ENCODE data around the gene PIGN. TPM values are rescaled to one million over a fixed set of nuclear protein-coding genes. Genes with fewer than 3 reads are reported as not detected.

The PIGN gene
- total RNA-seq, 1 experiment from 2014 or later, result 30.9 TPM

DNA sequence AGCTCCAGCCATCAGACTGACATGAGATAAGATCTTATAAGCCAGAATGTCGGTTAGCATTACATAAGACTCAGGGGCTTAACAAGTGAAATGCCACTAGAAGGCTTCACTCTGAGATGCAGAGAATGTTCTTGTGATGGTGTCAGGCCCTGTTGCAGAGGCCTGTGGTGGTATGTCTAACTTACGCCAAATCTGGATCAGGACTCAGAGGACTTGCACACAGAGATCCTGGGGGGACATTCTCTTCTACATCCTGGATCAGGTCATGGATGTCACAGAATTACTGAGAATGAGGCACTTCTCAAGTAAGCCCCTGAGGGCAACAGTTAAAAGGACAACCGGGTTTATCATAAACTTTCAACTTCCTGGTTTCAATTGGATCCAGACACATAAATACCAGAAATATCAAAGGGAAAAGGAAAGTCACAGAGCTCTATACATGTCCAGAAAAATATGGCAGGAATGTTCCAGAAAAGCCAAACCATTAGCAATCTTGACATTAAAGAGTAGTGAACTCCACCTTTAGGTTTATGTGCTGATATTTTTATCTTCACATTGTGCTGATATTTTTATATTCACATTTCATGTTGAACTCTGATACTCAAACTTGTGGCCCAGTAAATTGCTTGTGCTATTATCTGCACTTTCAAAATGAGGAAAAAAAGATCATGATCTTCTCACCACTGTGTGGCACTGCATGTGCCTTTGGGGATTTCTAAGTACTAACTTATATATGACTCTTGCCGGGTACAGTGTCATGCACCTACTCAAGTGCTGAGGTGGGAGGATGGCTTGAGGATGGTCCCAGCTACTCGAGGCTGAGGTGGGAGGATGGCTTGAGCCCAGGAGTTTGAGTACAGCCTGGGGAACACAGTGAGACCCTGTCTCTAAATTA, 156.5 kb downstream of the PIGN start:
- peaks cover 5 to 8% of the 10 kb centered on the region in 2 experiments; a peak in 4 of 5 replicates for H3K9me3 Mint-ChIP-seq

More for the DNA sequence above, 156.5 kb downstream of the PIGN start:
- Histone ChIP-seq H2AK5ac (ENCODE audit: insufficient read length, low read length) (no peak overlapping the region), H3K4me2 (ENCODE audit: insufficient read depth, insufficient read length, low read length) (no peak overlapping the region), H3K79me2 (ENCODE audit: insufficient read depth, low read length) (no peaks in the 10 kb centered on the region), H3K79me1 (ENCODE audit: insufficient read depth, low read depth, low read length, poor library complexity, severe bottlenecking) (no peaks in the 10 kb centered on the region), H2BK20ac (ENCODE audit: low read depth, low read length, poor library complexity, severe bottlenecking) (no peak overlapping the region), H2BK5ac (ENCODE audit: insufficient read length, low read length) (no peak overlapping the region), H2BK120ac (ENCODE audit: low read depth, low read length, poor library complexity, severe bottlenecking) (no peak overlapping the region), H3K23ac (ENCODE audit: insufficient read length, low read depth, low read length) (no peak overlapping the region), H4K91ac (ENCODE audit: insufficient read length, low read depth, low read length) (no peak overlapping the region), H3K27me3 (ENCODE audit: insufficient read depth, low read length) (no peaks in the 10 kb centered on the region), H2AFZ (ENCODE audit: low read length) (no peak overlapping the region), H3K18ac (ENCODE audit: insufficient read length, low read depth, low read length) (no peak overlapping the region), H3K9me3 (ENCODE audit: control insufficient read depth, low read depth, low read length) (no peaks in the 10 kb centered on the region), H3K4me1 (ENCODE audit: insufficient read depth, low read length) (peaks cover 11% of the 10 kb centered on the region), H3K27ac (ENCODE audit: insufficient read length, low read depth, low read length) (no peak overlapping the region), H4K20me1 (ENCODE audit: control insufficient read depth, insufficient read depth, insufficient read length) (no peaks in the 10 kb centered on the region), H3K4ac (ENCODE audit: low read depth, low read length) (no peak overlapping the region), H3K9ac (ENCODE audit: extremely low read depth, insufficient read length, low read length) (no peak overlapping the region), H3K56ac (ENCODE audit: insufficient read length, low read depth, low read length) (no peak overlapping the region), H4K8ac (replicated peaks; ENCODE audit: insufficient read length, low read depth, low read length) (no peak overlapping the region), H4K5ac (ENCODE audit: insufficient read length, low read depth, low read length) (no peak overlapping the region), H3K14ac (ENCODE audit: insufficient read depth, low read length) (no peak overlapping the region), H2BK15ac (ENCODE audit: low read depth, low read length) (no peak overlapping the region), H3T11ph (ENCODE audit: low read length) (no peak overlapping the region), H3K23me2 (ENCODE audit: insufficient read length, low read depth, low read length, poor library complexity, severe bottlenecking) (no peaks in the 10 kb centered on the region), H2BK12ac (ENCODE audit: insufficient read length, low read depth, low read length) (no peak overlapping the region)
- peaks cover 23 to 25% of the 10 kb centered on the region in 2 experiments for H3K4me1 Mint-ChIP-seq
- DNase-seq, result no peak
- no peak overlapping the region for H3K4me3 Mint-ChIP-seq
- no CpG with 5 or more reads among the region's 5 CpGs for WGBS (ENCODE audit: extremely low coverage, insufficient read length, low lambda C conversion rate)
- H3K36me3 Mint-ChIP-seq (ENCODE audit: insufficient read depth in 1 of 3, low read depth in 3 of 3), result peaks cover 0 to 12% (median 5%) of the 10 kb centered on the region in 3 experiments; a peak in 5 of 7 replicates
- H3K27ac Mint-ChIP-seq, result peak overlapping the region in 1 of 3 experiments; percentile 63; a peak in 1 of 7 replicates
- no peak for TF ChIP-seq CTCF (conservative IDR thresholded peaks at IDR 0.05)
- H3K27me3 Mint-ChIP-seq (ENCODE audit: low read depth), result no peaks in the 10 kb centered on the region; the same call in 1 of the 2 replicates

Data from H9 (cell line).